Tibial artery (tissue), 4 donors: ENCODE data around the gene BCAR3.
A peak's percentile ranks its signal among the peaks of the same experiment; 100 is the strongest.

ENCODE experiments used
- DNase-seq, 2 donors: peaks; one replicate each; pipeline ENCODE4 v3.0.0-alpha.2; 2019
- H3K27ac ChIP-seq, 2 donors: fragments of 200-600 bp; sonication (generic) in 1 of 2; 1 replicate in 1 of 2; 2 replicates in 1 of 2; pipeline ENCODE4 v1.5.1; 2018 to 2019; ENCODE audit warnings: mild to moderate bottlenecking in 1 of 2
- H3K27me3 ChIP-seq, 2 donors: fragments of 200-600 bp; sonication (generic) in 1 of 2; one replicate each; pipeline versions ENCODE4 v1.5.1 to v1.6.0; 2016 to 2019
- H3K36me3 ChIP-seq, 3 donors: fragments of 200-600 bp; sonication (generic) in 2 of 3; one replicate each; pipeline ENCODE4 v1.5.1; 2016 to 2019; ENCODE audit warnings: mild to moderate bottlenecking in 2 of 3
- H3K4me1 ChIP-seq, 4 donors: fragments of 200-600 bp; sonication (generic) in 2 of 4; 1 replicate in 3 of 4; 2 replicates in 1 of 4; pipeline ENCODE4 v1.5.1; 2016 to 2019
- H3K4me3 ChIP-seq, 2 donors: fragments of 200-600 bp; sonication (generic) in 1 of 2; 1 replicate in 1 of 2; 2 replicates in 1 of 2; pipeline ENCODE4 v1.5.1; 2018 to 2019; ENCODE audit warnings: mild to moderate bottlenecking in 2 of 2
- H3K9me3 ChIP-seq, 3 donors: fragments of 200-600 bp; sonication (generic) in 1 of 3; one replicate each; pipeline ENCODE4 v1.5.1; 2016 to 2019
- CTCF ChIP-seq, 2 experiments: fragments of 200-600 bp in 1 of 2; fragments of 450-650 bp in 1 of 2; IDR thresholded peaks; one replicate each; pipeline ENCODE4 v1.5.1; 2017 to 2019; ENCODE audit warnings: antibody characterized with exemption in 2 of 2, mild to moderate bottlenecking in 1 of 2, moderate library complexity in 1 of 2
- intact Hi-C: fragments of 100-400 bp; cut with DNase I; formaldehyde crosslinking; loops from one replicate; pipeline ENCODE4 v1.15.0; 2023; ENCODE audit warnings: low total_unique reads

Gene BCAR3

GRCh38 chr1:93598396-93598795 is 83.2 kb downstream of the BCAR3 start:
- Histone ChIP-seq H3K9me3 (no peaks in the 10 kb centered on the region), H3K36me3 (no peaks in the 10 kb centered on the region), H3K27me3 (no peaks in the 10 kb centered on the region), H3K27ac (peak overlapping the region in 1 of 2 donors; percentile 24), H3K4me3 (no peak overlapping the region), H3K4me1 (peaks cover 0 to 81% (median 57%) of the 10 kb centered on the region in 4 donors)
- no peak for DNase-seq
- intact Hi-C loops, result loop anchor here (10.0 kb wide), 1 partner anchor 154 kb away; the partner anchor contains the start of gene FNBP1L
- TF ChIP-seq CTCF (IDR thresholded peaks at IDR 0.05), result no peak

- DNase-seq, result no peak
- peak overlapping the region in 1 of 2 donors; percentile 24 for H3K27ac ChIP-seq
- TF ChIP-seq CTCF (IDR thresholded peaks at IDR 0.05), result no peak
Measured at GRCh38 chr1:93597709-93598108, 83.9 kb downstream of the BCAR3 start.

GRCh38 chr1:93596329-93597089 is 85.1 kb downstream of the BCAR3 start:
- no peaks in the 10 kb centered on the region for H3K27me3 ChIP-seq
- intact Hi-C loops, result loop anchor here (10.0 kb wide), 1 partner anchor 152 kb away; the partner anchor contains the start of gene FNBP1L
- H3K36me3 ChIP-seq, result peaks cover 0 to 7% (median 0%) of the 10 kb centered on the region in 3 donors
- H3K4me1 ChIP-seq, result peaks cover 0 to 96% (median 72%) of the 10 kb centered on the region in 4 donors
- H3K27ac ChIP-seq, result no peak overlapping the region
- no peak for DNase-seq
- H3K9me3 ChIP-seq, result no peaks in the 10 kb centered on the region
- TF ChIP-seq CTCF (IDR thresholded peaks at IDR 0.05), result no peak
- H3K4me3 ChIP-seq, result no peak overlapping the region

More at GRCh38 chr1:93597709-93598108, 83.9 kb downstream of the BCAR3 start:
- peaks cover 0 to 84% (median 60%) of the 10 kb centered on the region in 4 donors for H3K4me1 ChIP-seq
- intact Hi-C loops, result loop anchor here (10.0 kb wide), 1 partner anchor 153 kb away; the partner anchor contains the start of gene FNBP1L
- no peak overlapping the region for H3K4me3 ChIP-seq
- H3K36me3 ChIP-seq, result no peaks in the 10 kb centered on the region
- no peaks in the 10 kb centered on the region for H3K27me3 ChIP-seq
- H3K9me3 ChIP-seq, result no peaks in the 10 kb centered on the region

GRCh38 chr1:93595743-93596142 is 85.9 kb downstream of the BCAR3 start:
- peaks cover 0 to 10% (median 0%) of the 10 kb centered on the region in 3 donors for H3K36me3 ChIP-seq
- TF ChIP-seq CTCF (IDR thresholded peaks at IDR 0.05), result no peak
- H3K27me3 ChIP-seq, result no peaks in the 10 kb centered on the region
- H3K9me3 ChIP-seq, result no peaks in the 10 kb centered on the region
- H3K4me1 ChIP-seq, result peaks cover 0 to 98% (median 76%) of the 10 kb centered on the region in 4 donors
- no peak overlapping the region for H3K4me3 ChIP-seq
- intact Hi-C loops, result loop anchor here (10.0 kb wide), 1 partner anchor 151 kb away; the partner anchor contains the start of gene FNBP1L
- H3K27ac ChIP-seq, result no peak overlapping the region
- no peak for DNase-seq

GRCh38 chr1:93595266-93595665 is 86.4 kb downstream of the BCAR3 start:
- no peak for TF ChIP-seq CTCF (IDR thresholded peaks at IDR 0.05)
- peaks cover 0 to 10% (median 2%) of the 10 kb centered on the region in 3 donors for H3K36me3 ChIP-seq
- H3K4me1 ChIP-seq, result peaks cover 0 to 94% (median 73%) of the 10 kb centered on the region in 4 donors
- H3K9me3 ChIP-seq, result no peaks in the 10 kb centered on the region
- H3K27ac ChIP-seq, result no peak overlapping the region
- H3K27me3 ChIP-seq, result no peaks in the 10 kb centered on the region
- H3K4me3 ChIP-seq, result no peak overlapping the region
- DNase-seq, result no peak
- intact Hi-C loops, result loop anchor here (10.0 kb wide), 1 partner anchor 150 kb away; the partner anchor contains the start of gene FNBP1L
